Measurements from ENCODE around the gene GPR55. TPM values are rescaled to one million over a fixed set of nuclear protein-coding genes. Genes with fewer than 3 reads are reported as not detected.
A peak's percentile ranks its signal among the peaks of the same experiment; 100 is the strongest.

Gene GPR55
- total RNA-seq, 1 experiment from 2014 or later = not detected

DNA sequence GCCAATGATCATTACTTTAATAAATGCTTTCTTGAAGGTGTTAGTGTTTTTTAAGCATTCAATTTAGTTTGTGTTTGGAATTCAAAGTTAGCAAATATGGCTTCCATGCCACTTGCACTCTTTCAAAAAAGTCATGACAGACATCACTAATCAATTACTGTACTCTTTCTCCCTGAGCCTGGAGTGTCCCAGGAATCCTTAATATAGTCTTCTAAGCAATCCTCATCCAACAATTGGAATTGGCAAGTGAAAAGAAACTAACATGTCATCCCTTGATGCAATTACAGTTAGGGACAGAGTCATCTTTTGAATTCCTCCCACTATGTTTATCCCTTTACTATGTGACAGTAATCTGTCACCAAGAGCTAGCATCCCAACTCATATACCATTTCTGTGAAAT lies 29.7 kb upstream of the GPR55 start:
- H3K4ac ChIP-seq (ENCODE audit: low read depth, low read length) = no peak overlapping the region
- no peaks in the 10 kb centered on the region; the same call in 1 of the 2 replicates for H3K27me3 ChIP-seq (ENCODE audit: insufficient read depth, low read length)
- no peak overlapping the region for H2BK15ac ChIP-seq (ENCODE audit: low read depth, low read length)
- H2AK5ac ChIP-seq (ENCODE audit: insufficient read length, low read length) = no peak overlapping the region
- no peak overlapping the region for H3K14ac ChIP-seq (ENCODE audit: insufficient read depth, low read length)
- Mint-ChIP-seq H3K9me3 (peaks cover 1 to 2% of the 10 kb centered on the region in 2 experiments; a peak in 1 of 5 replicates), H3K27ac (0 out of 7 replicates have a peak overlapping the region, but pooled peaks of 1 of the 3 experiments have one; percentile 11), H3K4me1 (peaks cover 20 to 25% of the 10 kb centered on the region in 2 experiments), H3K27me3 (ENCODE audit: low read depth) (peaks cover 33% of the 10 kb centered on the region), H3K36me3 (ENCODE audit: insufficient read depth in 1 of 3, low read depth in 3 of 3) (peaks cover 0 to 1% (median 0%) of the 10 kb centered on the region in 3 experiments; a peak in 1 of 7 replicates), H3K4me3 (no peak overlapping the region)
- no peak overlapping the region for H2BK12ac ChIP-seq (ENCODE audit: insufficient read length, low read depth, low read length)
- no peaks in the 10 kb centered on the region for H3K79me2 ChIP-seq (ENCODE audit: insufficient read depth, low read length)
- no peak overlapping the region for H4K91ac ChIP-seq (ENCODE audit: insufficient read length, low read depth, low read length)
- no peak overlapping the region for H3K4me2 ChIP-seq (ENCODE audit: insufficient read depth, insufficient read length, low read length)
- no peak overlapping the region for H3K9ac ChIP-seq (ENCODE audit: extremely low read depth, insufficient read length, low read length)
- no peak overlapping the region for H2AFZ ChIP-seq (ENCODE audit: low read length)
- H4K20me1 ChIP-seq (ENCODE audit: control insufficient read depth, insufficient read depth, insufficient read length) = no peaks in the 10 kb centered on the region
- H3K79me1 ChIP-seq (ENCODE audit: insufficient read depth, low read depth, low read length, poor library complexity, severe bottlenecking) = no peaks in the 10 kb centered on the region
- no peak overlapping the region for H3T11ph ChIP-seq (ENCODE audit: low read length)
- H2BK120ac ChIP-seq (ENCODE audit: low read depth, low read length, poor library complexity, severe bottlenecking) = no peak overlapping the region
- no peaks in the 10 kb centered on the region for H3K4me1 ChIP-seq (ENCODE audit: insufficient read depth, low read length)
- H2BK5ac ChIP-seq (ENCODE audit: insufficient read length, low read length) = no peak overlapping the region
- no peak overlapping the region for H3K23ac ChIP-seq (ENCODE audit: insufficient read length, low read depth, low read length)
- TF ChIP-seq, protein P1, sequence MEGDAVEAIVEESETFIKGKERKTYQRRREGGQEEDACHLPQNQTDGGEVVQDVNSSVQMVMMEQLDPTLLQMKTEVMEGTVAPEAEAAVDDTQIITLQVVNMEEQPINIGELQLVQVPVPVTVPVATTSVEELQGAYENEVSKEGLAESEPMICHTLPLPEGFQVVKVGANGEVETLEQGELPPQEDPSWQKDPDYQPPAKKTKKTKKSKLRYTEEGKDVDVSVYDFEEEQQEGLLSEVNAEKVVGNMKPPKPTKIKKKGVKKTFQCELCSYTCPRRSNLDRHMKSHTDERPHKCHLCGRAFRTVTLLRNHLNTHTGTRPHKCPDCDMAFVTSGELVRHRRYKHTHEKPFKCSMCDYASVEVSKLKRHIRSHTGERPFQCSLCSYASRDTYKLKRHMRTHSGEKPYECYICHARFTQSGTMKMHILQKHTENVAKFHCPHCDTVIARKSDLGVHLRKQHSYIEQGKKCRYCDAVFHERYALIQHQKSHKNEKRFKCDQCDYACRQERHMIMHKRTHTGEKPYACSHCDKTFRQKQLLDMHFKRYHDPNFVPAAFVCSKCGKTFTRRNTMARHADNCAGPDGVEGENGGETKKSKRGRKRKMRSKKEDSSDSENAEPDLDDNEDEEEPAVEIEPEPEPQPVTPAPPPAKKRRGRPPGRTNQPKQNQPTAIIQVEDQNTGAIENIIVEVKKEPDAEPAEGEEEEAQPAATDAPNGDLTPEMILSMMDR (conservative IDR thresholded peaks at IDR 0.05) = no peak
- peaks cover 5% of the 10 kb centered on the region for H3K23me2 ChIP-seq (ENCODE audit: insufficient read length, low read depth, low read length, poor library complexity, severe bottlenecking)
- no peak overlapping the region for H3K27ac ChIP-seq (ENCODE audit: insufficient read length, low read depth, low read length)
- no peak overlapping the region for H4K5ac ChIP-seq (ENCODE audit: insufficient read length, low read depth, low read length)
- DNase-seq = no peak
- no peak overlapping the region for H2BK20ac ChIP-seq (ENCODE audit: low read depth, low read length, poor library complexity, severe bottlenecking)
- no peak overlapping the region for H3K18ac ChIP-seq (ENCODE audit: insufficient read length, low read depth, low read length)
- H3K56ac ChIP-seq (ENCODE audit: insufficient read length, low read depth, low read length) = no peak overlapping the region
- H4K8ac ChIP-seq (replicated peaks; ENCODE audit: insufficient read length, low read depth, low read length) = no peak overlapping the region
- no peaks in the 10 kb centered on the region for H3K9me3 ChIP-seq (ENCODE audit: control insufficient read depth, low read depth, low read length)
